Astrocyte (in vitro differentiated cells and primary cell): ENCODE results near the gene NR2F2. TPM values are rescaled to one million over a fixed set of nuclear protein-coding genes. Genes with fewer than 3 reads are reported as not detected.

Source experiments
- DNase-seq: peaks from one replicate; pipeline ENCODE4 v3.0.0-alpha.2; 2010; ENCODE audit warnings: low read depth
- FAIRE-seq: peaks from 2 replicates; lab custom pipeline; 2011; peaks lifted over from hg19 to GRCh38; lab: Jason Lieb, UNC
- H2AFZ ChIP-seq: 2 replicates; pipeline ENCODE4 v1.6.0; 2012; ENCODE audit warnings: low read depth, low read length, inconsistent platforms
- H3K27ac ChIP-seq: 2 replicates; pipeline ENCODE4 v1.5.1; 2011; ENCODE audit warnings: low read depth, low read length, inconsistent platforms
- H3K27me3 ChIP-seq: 2 replicates; pipeline ENCODE4 v1.6.0; 2011; ENCODE audit warnings: low read length, inconsistent platforms; ENCODE audit not compliant: insufficient read depth
- H3K36me3 ChIP-seq: 2 replicates; pipeline ENCODE4 v1.5.1; 2011; ENCODE audit warnings: low read length, inconsistent platforms; ENCODE audit not compliant: insufficient read depth
- H3K4me1 ChIP-seq: 2 replicates; pipeline ENCODE4 v1.5.1; 2011; ENCODE audit warnings: low read length, inconsistent platforms; ENCODE audit not compliant: insufficient read depth
- H3K4me2 ChIP-seq: 2 replicates; pipeline ENCODE4 v1.6.0; 2012; ENCODE audit warnings: low read length, inconsistent platforms
- H3K4me3 ChIP-seq: 2 replicates; pipeline ENCODE4 v1.5.1; 2011; ENCODE audit warnings: low read depth, mild to moderate bottlenecking, low read length, inconsistent platforms; ENCODE audit not compliant: insufficient read depth
- H3K79me2 ChIP-seq: 2 replicates; pipeline ENCODE4 v1.6.0; 2012; ENCODE audit warnings: mild to moderate bottlenecking, low read length, inconsistent platforms; ENCODE audit not compliant: insufficient read depth
- H3K9ac ChIP-seq: 2 replicates; pipeline ENCODE4 v1.6.0; 2012; ENCODE audit warnings: mild to moderate bottlenecking, low read length, inconsistent platforms
- H3K9me3 ChIP-seq: 2 replicates; pipeline ENCODE4 v1.5.1; 2012; ENCODE audit warnings: low read depth, mild to moderate bottlenecking, low read length, inconsistent platforms; ENCODE audit not compliant: insufficient read depth
- H4K20me1 ChIP-seq: 2 replicates; pipeline ENCODE4 v1.6.0; 2012; ENCODE audit warnings: low read length, inconsistent platforms; ENCODE audit not compliant: insufficient read depth
- H3K27ac Mint-ChIP-seq: one replicate; pipeline ENCODE4 v1.8.0; 2021; ENCODE audit warnings: mild to moderate bottlenecking, mixed read lengths; ENCODE audit not compliant: unreplicated experiment
- H3K27me3 Mint-ChIP-seq: one replicate; pipeline ENCODE4 v1.8.0; 2021; ENCODE audit warnings: low read depth, mixed read lengths; ENCODE audit not compliant: unreplicated experiment
- H3K36me3 Mint-ChIP-seq: one replicate; pipeline ENCODE4 v1.8.0; 2021; ENCODE audit warnings: low read depth, mixed read lengths; ENCODE audit not compliant: unreplicated experiment
- H3K4me1 Mint-ChIP-seq: one replicate; pipeline ENCODE4 v1.8.0; 2021; ENCODE audit warnings: low read depth, mixed read lengths; ENCODE audit not compliant: unreplicated experiment
- H3K4me3 Mint-ChIP-seq: one replicate; pipeline ENCODE4 v1.8.0; 2021; ENCODE audit warnings: mild to moderate bottlenecking, moderate library complexity, mixed read lengths; ENCODE audit not compliant: unreplicated experiment
- H3K9me3 Mint-ChIP-seq: one replicate; pipeline ENCODE4 v1.8.0; 2021; ENCODE audit warnings: mild to moderate bottlenecking, mixed read lengths; ENCODE audit not compliant: unreplicated experiment
- EZH2 ChIP-seq: IDR thresholded peaks from 2 replicates; pipeline ENCODE4 v1.6.1; 2012; ENCODE audit warnings: mild to moderate bottlenecking, low read length, inconsistent platforms; ENCODE audit not compliant: insufficient read depth
- total RNA-seq: library from RNA; stranded (reverse); gene quantifications from 2 replicates; pipeline ENCODE4 v1.2.1, GENCODE V29; 2021
- TF ChIP-seq, protein P1 (sequence below): IDR thresholded peaks from 2 replicates; pipeline ENCODE4 v1.5.1; 2011; ENCODE audit warnings: low read depth, mild to moderate bottlenecking, inconsistent platforms, low read length, moderate library complexity; ENCODE audit not compliant: insufficient read depth

Gene NR2F2
- total RNA-seq, 1 donor from 2014 or later: 75.8 TPM

DNA sequence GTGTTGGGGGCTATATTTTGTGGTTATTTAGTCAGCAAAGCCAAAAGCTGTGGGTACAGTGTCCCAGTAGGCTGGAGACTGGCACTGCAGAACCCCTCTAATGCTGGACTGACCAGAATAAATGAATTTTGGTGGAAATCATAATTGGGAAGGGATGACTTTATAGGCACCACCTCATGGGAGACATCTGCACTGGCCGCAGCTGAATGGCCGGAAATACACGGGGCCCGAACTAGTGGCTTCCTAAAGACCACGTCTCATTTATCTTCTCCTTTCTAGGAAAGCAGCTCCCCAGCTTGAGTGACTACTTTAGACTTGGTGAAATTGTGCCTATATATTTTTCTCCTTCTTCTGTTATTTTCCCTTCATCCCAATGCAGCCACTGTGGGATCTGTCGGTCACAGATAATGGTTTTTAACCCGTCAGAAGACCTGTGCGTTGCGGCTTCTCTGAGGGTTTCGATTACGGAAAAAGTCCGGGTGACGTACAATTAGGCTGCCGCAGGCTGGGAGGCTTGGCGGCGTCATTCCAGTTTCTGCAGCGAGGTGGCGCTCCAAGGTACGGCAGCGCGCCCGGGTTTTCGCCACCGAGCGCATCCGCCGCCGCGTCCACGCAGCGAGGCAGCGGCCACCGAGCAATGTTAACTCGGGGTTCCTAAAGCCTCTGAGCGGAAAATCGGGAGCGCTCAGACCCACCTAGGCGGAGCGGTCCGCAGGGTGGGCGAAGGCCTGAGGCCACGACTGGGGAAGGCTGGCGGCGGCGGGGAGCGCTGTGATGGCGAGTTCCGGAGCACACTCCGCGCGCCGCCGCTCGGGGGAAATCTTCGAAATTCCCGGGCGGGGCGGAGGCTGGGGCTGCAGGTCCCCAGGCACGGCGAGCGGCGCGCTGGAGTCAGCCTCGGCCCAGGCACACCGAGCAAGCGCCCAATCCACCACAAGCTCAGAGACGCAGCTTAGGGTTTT is 26.3 kb downstream of the NR2F2 start:
- Histone ChIP-seq H3K9ac (peak overlapping the region; percentile 77), H3K9me3 (no peaks in the 10 kb centered on the region), H3K79me2 (peaks cover 40% of the 10 kb centered on the region), H3K36me3 (no peaks in the 10 kb centered on the region), H3K27ac (peak overlapping the region; percentile 72), H2AFZ (peak overlapping the region; percentile 58), H4K20me1 (peaks cover under 1% of the 10 kb centered on the region), H3K4me1 (peaks cover 54% of the 10 kb centered on the region), H3K4me2 (peak overlapping the region; percentile 93), H3K4me3 (peak overlapping the region; percentile 62), H3K27me3 (peaks cover 5% of the 10 kb centered on the region)
- Mint-ChIP-seq H3K4me3 (peak overlapping the region; percentile 89), H3K27ac (peak overlapping the region; percentile 27), H3K36me3 (no peaks in the 10 kb centered on the region), H3K27me3 (peaks cover 49% of the 10 kb centered on the region), H3K4me1 (peaks cover 14% of the 10 kb centered on the region), H3K9me3 (peaks cover 3% of the 10 kb centered on the region)
- TF ChIP-seq, protein P1, sequence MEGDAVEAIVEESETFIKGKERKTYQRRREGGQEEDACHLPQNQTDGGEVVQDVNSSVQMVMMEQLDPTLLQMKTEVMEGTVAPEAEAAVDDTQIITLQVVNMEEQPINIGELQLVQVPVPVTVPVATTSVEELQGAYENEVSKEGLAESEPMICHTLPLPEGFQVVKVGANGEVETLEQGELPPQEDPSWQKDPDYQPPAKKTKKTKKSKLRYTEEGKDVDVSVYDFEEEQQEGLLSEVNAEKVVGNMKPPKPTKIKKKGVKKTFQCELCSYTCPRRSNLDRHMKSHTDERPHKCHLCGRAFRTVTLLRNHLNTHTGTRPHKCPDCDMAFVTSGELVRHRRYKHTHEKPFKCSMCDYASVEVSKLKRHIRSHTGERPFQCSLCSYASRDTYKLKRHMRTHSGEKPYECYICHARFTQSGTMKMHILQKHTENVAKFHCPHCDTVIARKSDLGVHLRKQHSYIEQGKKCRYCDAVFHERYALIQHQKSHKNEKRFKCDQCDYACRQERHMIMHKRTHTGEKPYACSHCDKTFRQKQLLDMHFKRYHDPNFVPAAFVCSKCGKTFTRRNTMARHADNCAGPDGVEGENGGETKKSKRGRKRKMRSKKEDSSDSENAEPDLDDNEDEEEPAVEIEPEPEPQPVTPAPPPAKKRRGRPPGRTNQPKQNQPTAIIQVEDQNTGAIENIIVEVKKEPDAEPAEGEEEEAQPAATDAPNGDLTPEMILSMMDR: peak; percentile 75
- no peak for TF ChIP-seq EZH2
- FAIRE-seq (no peak), DNase-seq (peak; percentile 81)

DNA sequence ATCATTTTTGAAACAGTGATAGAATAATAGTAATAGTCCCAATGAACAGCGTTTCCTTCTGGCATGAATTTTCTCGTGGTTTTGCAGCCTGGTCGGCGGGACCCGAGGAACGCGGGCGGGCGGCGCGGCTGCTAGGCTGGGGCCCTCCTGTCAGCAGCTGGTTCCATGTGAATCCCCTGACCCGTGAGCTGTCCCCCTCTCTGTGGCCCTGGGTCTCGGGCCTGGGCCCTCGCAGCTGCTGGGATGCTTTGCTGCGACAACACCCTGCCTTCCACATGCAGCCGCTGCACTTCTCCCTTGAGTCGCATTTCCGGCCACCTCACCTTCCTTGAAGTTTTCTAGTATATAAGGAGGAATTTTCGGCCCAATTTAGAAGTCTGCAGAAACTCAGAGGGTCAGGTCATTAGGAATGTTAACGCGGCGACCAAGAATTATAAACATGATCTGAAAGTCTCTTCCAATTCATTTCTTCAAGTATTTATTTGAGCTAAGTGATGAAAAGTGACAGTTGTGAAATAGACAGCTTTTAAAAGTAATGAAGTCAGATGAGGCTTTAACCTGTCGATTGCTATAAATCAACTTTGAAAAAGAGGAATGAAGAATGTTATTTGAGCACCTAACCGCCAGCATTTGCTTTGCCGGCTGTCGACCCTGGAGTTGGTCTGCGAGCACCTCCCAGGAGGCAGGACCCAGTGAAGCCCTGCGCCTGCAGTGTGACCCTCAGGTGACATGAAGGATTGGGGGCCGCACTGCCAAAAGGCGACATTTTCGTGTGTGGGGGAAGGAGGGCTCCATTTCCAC is 27.7 kb downstream of the NR2F2 start:
- Histone ChIP-seq H3K79me2 (peaks cover 31% of the 10 kb centered on the region), H3K27ac (peak overlapping the region; percentile 55), H3K4me1 (peaks cover 41% of the 10 kb centered on the region), H2AFZ (no peak overlapping the region), H3K4me2 (peak overlapping the region; percentile 93), H3K9me3 (no peaks in the 10 kb centered on the region), H3K36me3 (no peaks in the 10 kb centered on the region), H3K27me3 (peaks cover 11% of the 10 kb centered on the region), H4K20me1 (no peaks in the 10 kb centered on the region), H3K9ac (peak overlapping the region; percentile 77), H3K4me3 (peak overlapping the region; percentile 62)
- H3K4me1 Mint-ChIP-seq: peaks cover 8% of the 10 kb centered on the region
- H3K4me3 Mint-ChIP-seq: peak overlapping the region; percentile 89
- H3K27ac Mint-ChIP-seq: peak overlapping the region; percentile 47
- TF ChIP-seq, protein P1: no peak
- no peak for TF ChIP-seq EZH2
- H3K9me3 Mint-ChIP-seq: no peaks in the 10 kb centered on the region
- DNase-seq: no peak
- peaks cover 52% of the 10 kb centered on the region for H3K27me3 Mint-ChIP-seq
- no peak for FAIRE-seq
- no peaks in the 10 kb centered on the region for H3K36me3 Mint-ChIP-seq
